ENCODE results near the gene NUTM1.
"Not testable (repeated sequence)": the region's sequence is repeated elsewhere in the genome, so short reads cannot be mapped to it uniquely, and the experiment has no call there.

The NUTM1 gene

GRCh38 chr15:34392981-34393380 is 49.9 kb downstream of the NUTM1 start:
- H3K9me3 Mint-ChIP-seq; H3K4me3 Mint-ChIP-seq; H3K27me3 Mint-ChIP-seq; H3K4me1 Mint-ChIP-seq (ENCODE audit: low read depth); DNase-seq; H3K36me3 Mint-ChIP-seq (ENCODE audit: low read depth); H3K27ac Mint-ChIP-seq: not testable (repeated sequence)

- H3K36me3 Mint-ChIP-seq (ENCODE audit: low read depth); H3K27me3 Mint-ChIP-seq; H3K9me3 Mint-ChIP-seq; H3K4me1 Mint-ChIP-seq (ENCODE audit: low read depth); DNase-seq; H3K27ac Mint-ChIP-seq; H3K4me3 Mint-ChIP-seq: not testable (repeated sequence)
Measured at GRCh38 chr15:34397637-34398259, 54.6 kb downstream of the NUTM1 start.

GRCh38 chr15:34403160-34403598 is 60.1 kb downstream of the NUTM1 start:
- not testable (repeated sequence) for H3K4me3 Mint-ChIP-seq; H3K27ac Mint-ChIP-seq; H3K4me1 Mint-ChIP-seq (ENCODE audit: low read depth); H3K36me3 Mint-ChIP-seq (ENCODE audit: low read depth); H3K27me3 Mint-ChIP-seq; DNase-seq; H3K9me3 Mint-ChIP-seq

GRCh38 chr15:34403899-34404298 is 60.8 kb downstream of the NUTM1 start:
- not testable (repeated sequence) for H3K27me3 Mint-ChIP-seq; H3K4me3 Mint-ChIP-seq; H3K27ac Mint-ChIP-seq; H3K36me3 Mint-ChIP-seq (ENCODE audit: low read depth); H3K9me3 Mint-ChIP-seq; DNase-seq; H3K4me1 Mint-ChIP-seq (ENCODE audit: low read depth)

Measured in activated T-cell treated with anti-CD3 and anti-CD28 coated beads, Interleukin-2, amount 50 U/mL, for 24 hours (primary cell).